CD4-positive, alpha-beta T cell (primary cell): ENCODE measurements around the gene FOCAD. TPM values are rescaled to one million over a fixed set of nuclear protein-coding genes. Genes with fewer than 3 reads are reported as not detected.

Experiments
- ATAC-seq: fragments of 200-7000 bp; cut with Tn5 transposase; one replicate; pipeline ENCODE4 v1.10.0; 2022; ENCODE audit warnings: mild to moderate bottlenecking; ENCODE audit not compliant: poor library complexity
- CTCF ChIA-PET: fragments of 350-600 bp; sonication (Branson Sonifier 250); formaldehyde crosslinking; loops from one replicate; lab custom pipeline; 2021; ENCODE audit warnings: antibody characterized with exemption, inconsistent platforms; lab: Charles Lee
- POLR2A ChIA-PET: fragments of 350-600 bp; sonication (Branson Sonifier 250); formaldehyde crosslinking; loops from one replicate; lab custom pipeline; 2021; ENCODE audit warnings: antibody characterized with exemption, inconsistent platforms; lab: Charles Lee
- DNase-seq, 14 experiments: peaks; one replicate each; pipeline ENCODE4 v3.0.0-alpha.2; 2013 to 2020; ENCODE audit warnings: mixed read lengths in 2 of 14
- H3K27ac ChIP-seq, 2 donors: one replicate each; pipeline versions ENCODE4 v1.5.1 to v1.7.0; 2013; ENCODE audit warnings: low read length in 2 of 2, low read depth in 1 of 2, mild to moderate bottlenecking in 1 of 2
- H3K27me3 ChIP-seq, 2 experiments: 1 replicate in 1 of 2; 2 replicates in 1 of 2; pipeline versions ENCODE4 v1.6.1 to v1.7.0; 2013; ENCODE audit warnings: low read length in 2 of 2, control low read depth in 1 of 2, mild to moderate bottlenecking in 1 of 2, moderate library complexity in 1 of 2; ENCODE audit not compliant: insufficient read depth in 2 of 2, control insufficient read depth in 1 of 2
- H3K36me3 ChIP-seq: one replicate; pipeline ENCODE4 v1.6.1; 2013; ENCODE audit warnings: low read length, control low read depth; ENCODE audit not compliant: insufficient read depth
- H3K4me1 ChIP-seq: one replicate; pipeline ENCODE4 v1.6.1; 2013; ENCODE audit warnings: low read length, control low read depth; ENCODE audit not compliant: insufficient read depth
- H3K4me3 ChIP-seq: one replicate; pipeline ENCODE4 v1.5.1; 2013; ENCODE audit warnings: mild to moderate bottlenecking, low read length, moderate library complexity
- H3K9me3 ChIP-seq, 2 experiments: 1 replicate in 1 of 2; 2 replicates in 1 of 2; pipeline versions ENCODE4 v1.6.1 to v1.7.0; 2013; ENCODE audit warnings: low read length in 2 of 2, mild to moderate bottlenecking in 2 of 2, control low read depth in 1 of 2, moderate library complexity in 1 of 2; ENCODE audit not compliant: control insufficient read depth in 1 of 2, insufficient read depth in 1 of 2
- H3K27ac Mint-ChIP-seq: one replicate; pipeline ENCODE4 v1.8.0; 2020; ENCODE audit warnings: mixed read lengths
- H3K27me3 Mint-ChIP-seq: one replicate; pipeline ENCODE4 v1.8.0; 2021; ENCODE audit warnings: mixed read lengths
- H3K36me3 Mint-ChIP-seq: one replicate; pipeline ENCODE4 v1.8.0; 2021; ENCODE audit warnings: low read depth, mixed read lengths
- H3K4me1 Mint-ChIP-seq: one replicate; pipeline ENCODE4 v1.8.0; 2021; ENCODE audit warnings: low read depth, mixed read lengths
- H3K4me3 Mint-ChIP-seq: one replicate; pipeline ENCODE4 v1.8.0; 2020; ENCODE audit warnings: mild to moderate bottlenecking, mixed read lengths
- H3K9me3 Mint-ChIP-seq: one replicate; pipeline ENCODE4 v1.8.0; 2020; ENCODE audit warnings: mixed read lengths
- intact Hi-C, 2 experiments: fragments of 100-400 bp; cut with DNase I in 1 of 2; cut with micrococcal nuclease in 1 of 2; formaldehyde crosslinking; loops; one replicate each; pipeline versions ENCODE4 v1.15.1 to v1.9.0; 2023 to 2025; cut with DNase I, micrococcal nuclease
- total RNA-seq, 174 experiments: library from RNA in 2 of 174; stranded (reverse) in 2 of 174; gene quantifications; one replicate each; pipeline ENCODE4 v1.2.3 and lab custom pipeline; 2021 to 2026
- TF ChIP-seq, protein P1 (sequence below): fragments of 200-600 bp; IDR thresholded peaks from one replicate; pipeline ENCODE4 v1.8.0; 2022; ENCODE audit warnings: antibody characterized with exemption, mild to moderate bottlenecking

FOCAD gene
- total RNA-seq, 2 experiments from 2014 or later = 12.4 to 14.1 TPM

DNA sequence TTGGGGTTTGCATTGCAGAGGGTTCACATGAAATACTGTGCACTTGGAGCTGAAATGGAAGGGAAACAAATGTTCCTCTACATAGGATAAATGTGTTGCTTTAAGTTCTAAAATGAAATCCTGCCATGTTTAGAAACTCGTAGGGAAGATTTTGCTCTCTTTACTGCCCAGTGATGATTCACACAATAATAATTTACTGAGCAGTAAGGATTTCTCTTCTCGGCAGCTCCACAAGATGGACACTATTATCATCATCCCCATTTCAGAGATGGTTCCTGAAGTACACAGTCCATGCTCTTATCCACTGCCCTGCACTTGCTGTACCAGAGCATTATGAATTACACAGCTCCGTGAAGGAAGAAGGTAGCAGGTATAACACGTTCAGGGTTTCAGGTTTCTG is 343.2 kb downstream of the FOCAD start:
- H3K27ac Mint-ChIP-seq = no peak overlapping the region
- no peak overlapping the region for H3K4me3 ChIP-seq

DNA sequence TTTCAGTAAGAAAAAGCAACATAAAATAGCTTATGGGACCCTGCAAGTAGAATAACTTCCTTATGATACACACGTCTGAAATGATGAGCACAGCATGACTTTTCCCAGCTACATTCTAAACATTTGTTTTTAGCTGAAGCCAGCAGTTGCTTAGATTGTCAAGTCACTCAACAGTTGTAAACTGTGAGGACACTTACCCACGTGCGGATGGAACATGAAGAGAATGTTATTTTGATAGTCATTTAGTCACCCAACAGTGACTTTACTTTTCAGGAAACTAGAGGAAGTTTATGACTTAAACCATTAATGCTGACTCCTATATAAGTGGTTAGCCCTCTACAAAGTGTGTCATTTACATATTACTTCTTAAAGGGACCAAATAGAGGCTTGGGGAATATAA is 344.4 kb downstream of the FOCAD start:
- Mint-ChIP-seq H3K27ac (peak overlapping the region; percentile 15), H3K4me1 (peaks cover 50% of the 10 kb centered on the region)
- no peak overlapping the region for H3K4me3 ChIP-seq

More for the DNA sequence above, 343.2 kb downstream of the FOCAD start:
- Histone ChIP-seq H3K27me3 (no peaks in the 10 kb centered on the region), H3K27ac (no peak overlapping the region), H3K9me3 (peaks cover 0 to 5% of the 10 kb centered on the region in 2 experiments), H3K36me3 (peaks cover 34% of the 10 kb centered on the region), H3K4me1 (peaks cover 20% of the 10 kb centered on the region)
- H3K36me3 Mint-ChIP-seq = peaks cover 51% of the 10 kb centered on the region
- DNase-seq (no peak), ATAC-seq (no peak)
- TF ChIP-seq, protein P1, sequence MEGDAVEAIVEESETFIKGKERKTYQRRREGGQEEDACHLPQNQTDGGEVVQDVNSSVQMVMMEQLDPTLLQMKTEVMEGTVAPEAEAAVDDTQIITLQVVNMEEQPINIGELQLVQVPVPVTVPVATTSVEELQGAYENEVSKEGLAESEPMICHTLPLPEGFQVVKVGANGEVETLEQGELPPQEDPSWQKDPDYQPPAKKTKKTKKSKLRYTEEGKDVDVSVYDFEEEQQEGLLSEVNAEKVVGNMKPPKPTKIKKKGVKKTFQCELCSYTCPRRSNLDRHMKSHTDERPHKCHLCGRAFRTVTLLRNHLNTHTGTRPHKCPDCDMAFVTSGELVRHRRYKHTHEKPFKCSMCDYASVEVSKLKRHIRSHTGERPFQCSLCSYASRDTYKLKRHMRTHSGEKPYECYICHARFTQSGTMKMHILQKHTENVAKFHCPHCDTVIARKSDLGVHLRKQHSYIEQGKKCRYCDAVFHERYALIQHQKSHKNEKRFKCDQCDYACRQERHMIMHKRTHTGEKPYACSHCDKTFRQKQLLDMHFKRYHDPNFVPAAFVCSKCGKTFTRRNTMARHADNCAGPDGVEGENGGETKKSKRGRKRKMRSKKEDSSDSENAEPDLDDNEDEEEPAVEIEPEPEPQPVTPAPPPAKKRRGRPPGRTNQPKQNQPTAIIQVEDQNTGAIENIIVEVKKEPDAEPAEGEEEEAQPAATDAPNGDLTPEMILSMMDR = no peak
- H3K27me3 Mint-ChIP-seq = no peaks in the 10 kb centered on the region
- intact Hi-C loops = loop anchor here in 1 of 2 experiments (10.0 kb wide), 1 partner anchor 402 kb away; the partner anchor contains the start of gene MLLT3
- peaks cover 39% of the 10 kb centered on the region for H3K4me1 Mint-ChIP-seq
- CTCF ChIA-PET = interaction anchor here (2.0 kb wide), 1 partner anchor 84 kb away, joined by 4 read pairs; no protein-coding TSS in a partner anchor
- H3K4me3 Mint-ChIP-seq = no peak overlapping the region
- POLR2A ChIA-PET = interaction anchor here (0.9 kb wide), 1 partner anchor 9 kb away, joined by 4 read pairs; no protein-coding TSS in a partner anchor
- no peaks in the 10 kb centered on the region for H3K9me3 Mint-ChIP-seq

DNA sequence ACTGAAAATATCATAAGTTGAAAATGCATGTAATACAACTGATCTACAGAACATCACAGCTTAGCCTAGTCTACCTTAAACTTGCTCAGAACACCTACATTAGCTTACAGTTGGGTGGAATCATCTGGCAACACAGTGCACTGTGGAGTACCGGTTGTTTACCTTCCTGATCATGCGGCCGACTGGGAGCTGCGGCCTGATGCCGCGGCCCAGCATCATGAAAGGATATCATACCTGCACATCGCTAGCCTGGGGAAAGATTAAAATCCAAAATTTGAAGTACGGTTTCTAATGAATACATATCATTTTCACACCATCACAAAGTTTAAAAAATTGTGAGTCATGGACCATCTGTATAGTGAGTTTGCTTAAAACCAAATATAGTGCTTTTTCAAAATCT is 345.6 kb downstream of the FOCAD start:
- no peak overlapping the region for H3K27ac Mint-ChIP-seq
- TF ChIP-seq, protein P1 = no peak
- Histone ChIP-seq H3K27ac (peak overlapping the region in 1 of 2 donors; percentile 15), H3K4me1 (peaks cover 28% of the 10 kb centered on the region), H3K36me3 (peaks cover 26% of the 10 kb centered on the region), H3K27me3 (no peaks in the 10 kb centered on the region), H3K4me3 (no peak overlapping the region), H3K9me3 (no peaks in the 10 kb centered on the region)
- H3K4me1 Mint-ChIP-seq = peaks cover 46% of the 10 kb centered on the region
- no peak overlapping the region for H3K4me3 Mint-ChIP-seq
- CTCF ChIA-PET = no interaction called here
- ATAC-seq = no peak
- no peaks in the 10 kb centered on the region for H3K27me3 Mint-ChIP-seq
- peaks cover 29% of the 10 kb centered on the region for H3K36me3 Mint-ChIP-seq
- no peak for DNase-seq
- POLR2A ChIA-PET = interaction anchor here (0.8 to 2.3 kb wide), 5 partner anchors 9 to 1649 kb away, joined by 3 to 18 read pairs (median 4); partner anchors contain the start of genes FOCAD, MLLT3 and RPS6
- no peaks in the 10 kb centered on the region for H3K9me3 Mint-ChIP-seq
- intact Hi-C loops = loop anchor here (5.0 to 10.0 kb wide), 2 partner anchors 68 to 405 kb away; partner anchors contain the start of gene MLLT3 (in 1 of the 2)

More for the DNA sequence above, 344.4 kb downstream of the FOCAD start:
- Mint-ChIP-seq H3K4me3 (peak overlapping the region; percentile 59), H3K9me3 (no peaks in the 10 kb centered on the region), H3K36me3 (peaks cover 41% of the 10 kb centered on the region), H3K27me3 (no peaks in the 10 kb centered on the region)
- TF ChIP-seq, protein P1 = no peak
- CTCF ChIA-PET = no interaction called here
- no peak overlapping the region for H3K27ac ChIP-seq
- H3K4me1 ChIP-seq = peaks cover 28% of the 10 kb centered on the region
- H3K27me3 ChIP-seq = no peaks in the 10 kb centered on the region
- DNase-seq (peak in 2 of 14 experiments; percentile 20 to 39), ATAC-seq (no peak)
- POLR2A ChIA-PET = no interaction called here
- intact Hi-C loops = loop anchor here in 1 of 2 experiments (10.0 kb wide), 1 partner anchor 404 kb away; the partner anchor contains the start of gene MLLT3
- H3K9me3 ChIP-seq = peaks cover 0 to 3% of the 10 kb centered on the region in 2 experiments
- H3K36me3 ChIP-seq = peaks cover 34% of the 10 kb centered on the region
